ENCODE measurements around the gene SPON2.
A peak's percentile ranks its signal among the peaks of the same experiment; 100 is the strongest.

The SPON2 gene

GRCh38 chr4:1204286-1204827 is 32.0 kb upstream of the SPON2 start:
- H3K9ac ChIP-seq (ENCODE audit: low read depth, low read length, poor library complexity, severe bottlenecking): peak overlapping the region; percentile 94
- no peak overlapping the region for H3K4me2 ChIP-seq (ENCODE audit: low read depth, low read length, poor library complexity, severe bottlenecking)

GRCh38 chr4:1203026-1203616 is 30.7 kb upstream of the SPON2 start:
- H3K4me2 ChIP-seq (ENCODE audit: low read depth, low read length, poor library complexity, severe bottlenecking): peak overlapping the region; percentile 81
- H4K20me1 ChIP-seq (ENCODE audit: insufficient read depth, low read length, poor library complexity, severe bottlenecking): peaks cover 4% of the 10 kb centered on the region
- no peaks in the 10 kb centered on the region for H3K9me3 ChIP-seq (ENCODE audit: insufficient read depth, low read depth, low read length)
- no peak overlapping the region for H2AFZ ChIP-seq (ENCODE audit: low read length)
- TF ChIP-seq EZH2phosphoT487 (IDR thresholded peaks at IDR 0.05; ENCODE audit: borderline replicate concordance): no peak
- no peaks in the 10 kb centered on the region for H3K36me3 ChIP-seq (ENCODE audit: insufficient read depth, low read length)
- H3K4me3 ChIP-seq (ENCODE audit: low read length, poor library complexity, severe bottlenecking): peak overlapping the region; percentile 80
- no peaks in the 10 kb centered on the region for H3K27me3 ChIP-seq (ENCODE audit: insufficient read depth, low read length, poor library complexity, severe bottlenecking)
- H3K79me2 ChIP-seq (ENCODE audit: insufficient read depth, low read length): peaks cover 27% of the 10 kb centered on the region
- peaks cover 21% of the 10 kb centered on the region for H3F3A ChIP-seq (ENCODE audit: low read depth)
- no peaks in the 10 kb centered on the region for H3K9me2 ChIP-seq (replicated peaks; ENCODE audit: low read depth, low read length)
- H3K9ac ChIP-seq (ENCODE audit: low read depth, low read length, poor library complexity, severe bottlenecking): peak overlapping the region; percentile 94
- H3K4me1 ChIP-seq (ENCODE audit: insufficient read depth, low read length, poor library complexity, severe bottlenecking): peaks cover 64% of the 10 kb centered on the region

More at GRCh38 chr4:1204286-1204827, 32.0 kb upstream of the SPON2 start:
- no peak overlapping the region for H3K4me3 ChIP-seq (ENCODE audit: low read length, poor library complexity, severe bottlenecking)
- H3F3A ChIP-seq (ENCODE audit: low read depth): peaks cover 21% of the 10 kb centered on the region
- H3K9me3 ChIP-seq (ENCODE audit: insufficient read depth, low read depth, low read length): no peaks in the 10 kb centered on the region
- peaks cover 58% of the 10 kb centered on the region for H3K4me1 ChIP-seq (ENCODE audit: insufficient read depth, low read length, poor library complexity, severe bottlenecking)
- no peaks in the 10 kb centered on the region for H3K9me2 ChIP-seq (replicated peaks; ENCODE audit: low read depth, low read length)
- H3K27me3 ChIP-seq (ENCODE audit: insufficient read depth, low read length, poor library complexity, severe bottlenecking): no peaks in the 10 kb centered on the region
- H4K20me1 ChIP-seq (ENCODE audit: insufficient read depth, low read length, poor library complexity, severe bottlenecking): no peaks in the 10 kb centered on the region
- peaks cover 15% of the 10 kb centered on the region for H3K79me2 ChIP-seq (ENCODE audit: insufficient read depth, low read length)
- TF ChIP-seq CTCF (conservative IDR thresholded peaks at IDR 0.05; ENCODE audit: low read length): no peak
- no peak for TF ChIP-seq EZH2phosphoT487 (IDR thresholded peaks at IDR 0.05; ENCODE audit: borderline replicate concordance)
- no peak overlapping the region for H2AFZ ChIP-seq (ENCODE audit: low read length)
- no peaks in the 10 kb centered on the region for H3K36me3 ChIP-seq (ENCODE audit: insufficient read depth, low read length)

GRCh38 chr4:1202526-1203011 is 30.2 kb upstream of the SPON2 start:
- Histone ChIP-seq H3F3A (ENCODE audit: low read depth) (peaks cover 21% of the 10 kb centered on the region), H3K79me2 (ENCODE audit: insufficient read depth, low read length) (peaks cover 32% of the 10 kb centered on the region), H3K4me2 (ENCODE audit: low read depth, low read length, poor library complexity, severe bottlenecking) (peak overlapping the region; percentile 81), H4K20me1 (ENCODE audit: insufficient read depth, low read length, poor library complexity, severe bottlenecking) (peaks cover 4% of the 10 kb centered on the region), H3K4me1 (ENCODE audit: insufficient read depth, low read length, poor library complexity, severe bottlenecking) (peaks cover 67% of the 10 kb centered on the region), H3K9ac (ENCODE audit: low read depth, low read length, poor library complexity, severe bottlenecking) (peak overlapping the region; percentile 94), H3K27me3 (ENCODE audit: insufficient read depth, low read length, poor library complexity, severe bottlenecking) (no peaks in the 10 kb centered on the region), H2AFZ (ENCODE audit: low read length) (peak overlapping the region; percentile 72; the same call in 1 of the 2 replicates), H3K4me3 (ENCODE audit: low read length, poor library complexity, severe bottlenecking) (peak overlapping the region; percentile 80), H3K9me3 (ENCODE audit: insufficient read depth, low read depth, low read length) (no peaks in the 10 kb centered on the region), H3K36me3 (ENCODE audit: insufficient read depth, low read length) (no peaks in the 10 kb centered on the region), H3K9me2 (replicated peaks; ENCODE audit: low read depth, low read length) (no peaks in the 10 kb centered on the region)
- TF ChIP-seq CTCF (conservative IDR thresholded peaks at IDR 0.05; ENCODE audit: low read length) (no peak), EZH2phosphoT487 (IDR thresholded peaks at IDR 0.05; ENCODE audit: borderline replicate concordance) (no peak)
